Neuronal stem cell (in vitro differentiated cells): ENCODE data around the gene C16orf78.

Experiments used
- DNase-seq: peaks from one replicate; pipeline ENCODE4 v3.0.0-alpha.2; 2013; ENCODE audit warnings: low spot score
- H2AFZ ChIP-seq: one replicate; pipeline ENCODE4 v1.6.1; 2013; ENCODE audit warnings: mild to moderate bottlenecking, low read length, inconsistent platforms
- H2AK5ac ChIP-seq: 2 replicates; pipeline ENCODE4 v1.6.1; 2013; ENCODE audit warnings: low read depth, mild to moderate bottlenecking, inconsistent platforms, low read length, moderate library complexity, mixed read lengths
- H2BK120ac ChIP-seq: 2 replicates; pipeline ENCODE4 v1.6.1; 2013; ENCODE audit warnings: low read depth, mild to moderate bottlenecking, inconsistent platforms, low read length, moderate library complexity, mixed read lengths
- H2BK12ac ChIP-seq: one replicate; pipeline ENCODE4 v1.6.1; 2013; ENCODE audit warnings: low read length, inconsistent platforms
- H2BK15ac ChIP-seq: 2 replicates; pipeline ENCODE4 v1.6.1; 2013; ENCODE audit warnings: mild to moderate bottlenecking, low read length, inconsistent platforms, mixed read lengths
- H2BK5ac ChIP-seq: one replicate; pipeline ENCODE4 v1.6.1; 2013; ENCODE audit warnings: inconsistent platforms, mild to moderate bottlenecking, low read length, moderate library complexity
- H3K14ac ChIP-seq: one replicate; pipeline ENCODE4 v1.6.1; 2013; ENCODE audit warnings: low read length, inconsistent platforms
- H3K18ac ChIP-seq: 2 replicates; pipeline ENCODE4 v1.6.1; 2013; ENCODE audit warnings: low read length, inconsistent platforms
- H3K23ac ChIP-seq: 2 replicates; pipeline ENCODE4 v1.6.1; 2013; ENCODE audit warnings: low read depth, mild to moderate bottlenecking, mixed read lengths, low read length, inconsistent platforms; ENCODE audit not compliant: poor library complexity
- H3K27ac ChIP-seq: replicated peaks from 3 replicates; pipeline ENCODE4 v1.5.1; 2013; ENCODE audit warnings: low read length, inconsistent platforms
- H3K27me3 ChIP-seq, 3 experiments: 2 replicates each; pipeline ENCODE4 v1.6.1; 2013; ENCODE audit warnings: low read length in 3 of 3, mild to moderate bottlenecking in 2 of 3, inconsistent platforms in 1 of 3, low read depth in 1 of 3, mixed read lengths in 1 of 3, moderate library complexity in 1 of 3; ENCODE audit not compliant: control insufficient read depth in 3 of 3, insufficient read depth in 3 of 3
- H3K36me3 ChIP-seq, 2 donors: replicated peaks in 1 of 2; 2 replicates each; pipeline ENCODE4 v1.6.1; 2013; ENCODE audit warnings: low read length in 2 of 2; ENCODE audit not compliant: control insufficient read depth in 2 of 2, insufficient read depth in 2 of 2
- H3K4ac ChIP-seq: 2 replicates; pipeline ENCODE4 v1.6.1; 2013; ENCODE audit warnings: inconsistent platforms, mild to moderate bottlenecking, low read length, moderate library complexity
- H3K4me1 ChIP-seq, 2 donors: 1 replicate in 1 of 2; 2 replicates in 1 of 2; pipeline ENCODE4 v1.6.1; 2013; ENCODE audit warnings: low read length in 2 of 2, low read depth in 1 of 2; ENCODE audit not compliant: control insufficient read depth in 2 of 2, insufficient read depth in 1 of 2
- H3K4me2 ChIP-seq: one replicate; pipeline ENCODE4 v1.6.1; 2013; ENCODE audit warnings: mild to moderate bottlenecking, low read length, inconsistent platforms; ENCODE audit not compliant: insufficient read depth, poor library complexity, severe bottlenecking
- H3K4me3 ChIP-seq, 2 donors: 2 replicates each; pipeline ENCODE4 v1.5.1; 2013; ENCODE audit warnings: low read length in 2 of 2, mild to moderate bottlenecking in 2 of 2, inconsistent platforms in 1 of 2, moderate library complexity in 1 of 2
- H3K79me1 ChIP-seq: one replicate; pipeline ENCODE4 v1.6.1; 2013; ENCODE audit warnings: low read depth, mild to moderate bottlenecking, inconsistent platforms, low read length, moderate library complexity
- H3K9ac ChIP-seq: one replicate; pipeline ENCODE4 v1.6.1; 2013; ENCODE audit warnings: mild to moderate bottlenecking, low read depth, low read length, inconsistent platforms; ENCODE audit not compliant: poor library complexity
- H3K9me3 ChIP-seq, 2 donors: replicated peaks in 1 of 2; 2 replicates each; pipeline versions ENCODE3 to v1.6.1; 2013; ENCODE audit warnings: low read length in 2 of 2, mild to moderate bottlenecking in 2 of 2, inconsistent platforms in 1 of 2, low read depth in 1 of 2, mixed read lengths in 1 of 2, moderate library complexity in 1 of 2; ENCODE audit not compliant: control insufficient read depth in 2 of 2, insufficient read depth in 1 of 2
- H4K8ac ChIP-seq: one replicate; pipeline ENCODE4 v1.6.1; 2013; ENCODE audit warnings: low read depth, mild to moderate bottlenecking, inconsistent platforms, low read length, moderate library complexity
- H4K91ac ChIP-seq: one replicate; pipeline ENCODE4 v1.6.1; 2013; ENCODE audit warnings: low read length, low read depth, mild to moderate bottlenecking, inconsistent platforms; ENCODE audit not compliant: poor library complexity
- WGBS, 2 donors: extraction: QIAGEN DNeasy Blood & Tissue Kit; methylation state at CpG; one replicate each; pipeline ENCODE4 v1.1.7; 2013; ENCODE audit warnings: missing lambda C conversion rate in 2 of 2, mixed read lengths in 1 of 2; ENCODE audit not compliant: insufficient read length in 2 of 2, insufficient replicate concordance in 1 of 2; ENCODE audit errors: extremely low coverage in 2 of 2; 5-methylcytosine and 5-hydroxymethylcytosine counted together

C16orf78 gene

GRCh38 chr16:49428808-49429207, 55.2 kb downstream of the C16orf78 start:
- no CpG with 5 or more reads among the region's 2 CpGs for WGBS, 2 donors
- H3K4me1 ChIP-seq = no peaks in the 10 kb centered on the region

GRCh38 chr16:49431040-49431439, 57.4 kb downstream of the C16orf78 start:
- no CpG with 5 or more reads among the region's 9 CpGs for WGBS, 2 donors
- Histone ChIP-seq H3K9me3 (no peaks in the 10 kb centered on the region), H3K27me3 (peaks cover 0 to 25% (median 0%) of the 10 kb centered on the region in 3 experiments), H3K4me3 (no peak overlapping the region), H2AK5ac (no peak overlapping the region), H3K27ac (no peak overlapping the region), H2BK15ac (no peak overlapping the region), H2BK5ac (no peak overlapping the region), H3K4ac (no peak overlapping the region), H2BK12ac (no peak overlapping the region), H3K18ac (peak overlapping the region; percentile 32), H3K79me1 (no peaks in the 10 kb centered on the region), H2BK120ac (no peak overlapping the region), H3K36me3 (no peaks in the 10 kb centered on the region), H3K9ac (no peak overlapping the region), H4K91ac (no peak overlapping the region), H3K4me1 (no peaks in the 10 kb centered on the region), H4K8ac (no peak overlapping the region), H3K4me2 (no peak overlapping the region), H3K14ac (no peak overlapping the region), H3K23ac (no peak overlapping the region), H2AFZ (no peak overlapping the region)
- DNase-seq = no peak

More at GRCh38 chr16:49428808-49429207, 55.2 kb downstream of the C16orf78 start:
- H3K4ac ChIP-seq = no peak overlapping the region
- H2BK12ac ChIP-seq = no peak overlapping the region
- H3K4me2 ChIP-seq = no peak overlapping the region
- no peak overlapping the region for H2AK5ac ChIP-seq
- no peak overlapping the region for H3K23ac ChIP-seq
- peaks cover 0 to 18% (median 0%) of the 10 kb centered on the region in 3 experiments for H3K27me3 ChIP-seq
- no peak overlapping the region for H3K18ac ChIP-seq
- no peaks in the 10 kb centered on the region for H3K36me3 ChIP-seq
- no peak overlapping the region for H2AFZ ChIP-seq
- no peak overlapping the region for H4K8ac ChIP-seq
- H2BK120ac ChIP-seq = no peak overlapping the region
- no peak overlapping the region for H3K9ac ChIP-seq
- no peak for DNase-seq
- no peaks in the 10 kb centered on the region for H3K9me3 ChIP-seq
- no peak overlapping the region for H3K14ac ChIP-seq
- H3K79me1 ChIP-seq = no peaks in the 10 kb centered on the region
- H3K4me3 ChIP-seq = no peak overlapping the region
- H4K91ac ChIP-seq = no peak overlapping the region
- H2BK5ac ChIP-seq = no peak overlapping the region
- no peak overlapping the region for H2BK15ac ChIP-seq
- H3K27ac ChIP-seq = no peak overlapping the region

- Histone ChIP-seq H3K27ac (no peak overlapping the region), H3K4ac (no peak overlapping the region), H3K9ac (no peak overlapping the region), H3K9me3 (no peaks in the 10 kb centered on the region), H3K23ac (no peak overlapping the region), H3K4me1 (no peaks in the 10 kb centered on the region), H3K4me2 (no peak overlapping the region), H3K14ac (no peak overlapping the region), H2AK5ac (no peak overlapping the region), H2BK12ac (no peak overlapping the region), H3K36me3 (no peaks in the 10 kb centered on the region), H4K8ac (no peak overlapping the region), H3K79me1 (no peaks in the 10 kb centered on the region), H2AFZ (no peak overlapping the region), H2BK5ac (no peak overlapping the region), H3K4me3 (no peak overlapping the region), H2BK15ac (no peak overlapping the region), H2BK120ac (no peak overlapping the region), H4K91ac (no peak overlapping the region), H3K27me3 (peaks cover 0 to 26% (median 0%) of the 10 kb centered on the region in 3 experiments), H3K18ac (no peak overlapping the region)
- no peak for DNase-seq
- no CpG with 5 or more reads among the region's 11 CpGs for WGBS, 2 donors
Observed at GRCh38 chr16:49431591-49432290, 58.1 kb downstream of the C16orf78 start.

GRCh38 chr16:49434733-49435132, 61.1 kb downstream of the C16orf78 start:
- peaks cover 7 to 13% of the 10 kb centered on the region in 2 donors for H3K4me1 ChIP-seq
- no peak overlapping the region for H3K18ac ChIP-seq
- no peak overlapping the region for H3K9ac ChIP-seq
- H3K4ac ChIP-seq = no peak overlapping the region
- no peak overlapping the region for H4K8ac ChIP-seq
- H3K23ac ChIP-seq = no peak overlapping the region
- H4K91ac ChIP-seq = no peak overlapping the region
- WGBS, 2 donors = no CpG with 5 or more reads among the region's 6 CpGs
- H3K27ac ChIP-seq = no peak overlapping the region
- H2BK120ac ChIP-seq = no peak overlapping the region
- no peak overlapping the region for H3K4me3 ChIP-seq
- H2BK15ac ChIP-seq = no peak overlapping the region
- no peak overlapping the region for H2BK5ac ChIP-seq
- DNase-seq = no peak
- H2BK12ac ChIP-seq = no peak overlapping the region
- H3K4me2 ChIP-seq = no peak overlapping the region
- H3K9me3 ChIP-seq = no peaks in the 10 kb centered on the region
- H3K27me3 ChIP-seq = peaks cover 0 to 27% (median 2%) of the 10 kb centered on the region in 3 experiments
- H3K36me3 ChIP-seq = no peaks in the 10 kb centered on the region
- no peak overlapping the region for H3K14ac ChIP-seq
- H2AFZ ChIP-seq = no peak overlapping the region
- no peak overlapping the region for H2AK5ac ChIP-seq
- no peaks in the 10 kb centered on the region for H3K79me1 ChIP-seq
